ENCODE measurements around the gene SNX10.

GRCh38 chr7:26280723-26281122, 10.9 kb upstream of the SNX10 start:
- TF ChIP-seq CTCF (conservative IDR thresholded peaks at IDR 0.05 in 1 of 2, IDR thresholded peaks at IDR 0.05 in 1 of 2; ENCODE audit: low read depth in 1 of 2, low read length in 2 of 2) (no peak), EZH2 (IDR thresholded peaks at IDR 0.05; ENCODE audit: low read length, missing control alignments) (no peak)

Measured in fibroblast of lung (primary cell).